GM18519 (cell line): ENCODE data around the gene MEIG1.
"Not testable (repeated sequence)": the region's sequence is repeated elsewhere in the genome, so short reads cannot be mapped to it uniquely, and the experiment has no call there.

ENCODE experiments used
- ATAC-seq: cut with Tn5 transposase; IDR thresholded peaks from one replicate; pipeline ENCODE4 v1.9.1; 2021; ENCODE audit warnings: mild to moderate bottlenecking, moderate library complexity; ENCODE audit not compliant: unreplicated experiment, low FRiP score

Gene MEIG1

GRCh38 chr10:14959221-14960057, at the start of gene MEIG1:
Gene MEIG1, plus strand, starts transcription at chr10:14959388. Its CDS starts 7,081 bp downstream, at chr10:14966469.
- ATAC-seq: peak; percentile 55

DNA sequence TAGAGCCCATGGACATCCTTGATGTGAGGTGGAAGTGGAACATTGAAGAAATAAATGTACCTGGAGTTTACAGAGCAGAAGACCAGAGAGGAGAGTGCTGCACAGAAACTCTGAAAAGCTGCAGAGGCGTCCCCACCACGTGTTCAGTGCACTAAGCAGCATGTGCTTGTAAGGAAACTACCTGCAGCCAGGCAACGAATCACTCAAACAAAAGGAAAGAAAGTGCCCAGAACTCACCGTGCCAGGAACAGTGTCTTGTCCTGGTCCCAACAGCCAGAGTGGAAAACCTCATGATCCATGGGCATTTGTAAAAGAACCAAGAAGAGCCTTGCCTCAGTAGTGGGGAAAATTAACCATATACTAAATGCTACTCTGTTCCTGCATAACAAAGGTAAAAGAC, 48.2 kb upstream of the MEIG1 start:
- no peak for ATAC-seq

DNA sequence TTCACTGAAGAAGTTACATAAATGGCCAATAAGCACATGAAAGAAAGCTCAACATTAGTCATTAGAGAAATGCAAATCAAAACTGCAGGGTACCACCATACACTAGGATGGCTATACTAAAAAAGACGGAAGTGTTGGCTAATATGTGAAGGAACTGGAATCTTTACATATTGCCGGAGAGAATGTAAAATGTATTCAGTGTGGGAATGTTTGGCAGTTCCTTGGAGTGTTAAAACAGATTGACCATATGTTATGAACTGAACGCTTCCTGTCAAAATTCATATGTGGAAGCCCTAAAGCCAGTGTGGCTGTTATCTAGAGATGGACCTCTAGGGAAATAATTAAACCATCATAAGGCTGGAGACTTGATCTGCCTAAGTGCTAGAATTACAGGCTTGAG, 47.4 kb upstream of the MEIG1 start:
- no peak for ATAC-seq

DNA sequence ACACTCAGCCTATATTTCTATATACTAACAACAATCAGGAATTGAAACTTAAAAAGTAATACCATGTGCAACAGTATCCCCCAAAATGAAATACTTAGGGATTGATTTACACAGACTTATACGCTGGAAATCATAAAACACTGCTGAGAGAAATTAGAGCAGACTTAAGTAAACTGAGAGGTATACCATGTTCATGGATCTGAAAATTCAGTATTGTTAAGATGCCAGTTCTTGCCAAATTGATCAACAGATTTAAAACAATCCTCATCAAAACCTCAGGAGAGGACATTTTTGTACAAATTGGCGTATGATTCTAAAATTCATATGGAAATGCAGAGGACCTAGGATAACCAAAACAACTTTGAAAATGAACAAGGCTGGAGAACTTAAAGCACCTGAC, 42.6 kb upstream of the MEIG1 start:
- ATAC-seq: no peak

GRCh38 chr10:14917827-14918226, 41.4 kb upstream of the MEIG1 start:
- no peak for ATAC-seq

DNA sequence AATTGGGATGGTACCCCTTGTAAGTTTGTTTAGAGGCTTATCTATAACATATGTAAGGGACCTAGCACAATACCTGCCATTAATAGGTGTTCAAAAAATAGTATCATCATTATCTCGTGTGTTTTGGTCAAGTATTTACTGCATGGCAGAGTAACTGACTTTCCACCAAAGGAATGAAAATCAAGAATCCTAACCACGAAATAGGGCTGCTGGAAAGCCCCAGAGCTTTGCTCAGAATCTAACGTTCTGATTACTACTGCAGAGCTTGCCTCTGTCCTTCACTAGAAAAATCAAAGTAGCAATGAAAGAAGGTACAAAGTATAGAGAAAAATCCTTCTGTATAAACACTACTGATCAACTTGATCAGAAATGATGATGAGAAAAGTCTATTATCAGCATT, 40.2 kb upstream of the MEIG1 start:
- no peak for ATAC-seq

GRCh38 chr10:14924013-14924412, 35.2 kb upstream of the MEIG1 start:
- ATAC-seq: no peak

GRCh38 chr10:14925268-14925667, 33.9 kb upstream of the MEIG1 start:
- ATAC-seq: no peak

DNA sequence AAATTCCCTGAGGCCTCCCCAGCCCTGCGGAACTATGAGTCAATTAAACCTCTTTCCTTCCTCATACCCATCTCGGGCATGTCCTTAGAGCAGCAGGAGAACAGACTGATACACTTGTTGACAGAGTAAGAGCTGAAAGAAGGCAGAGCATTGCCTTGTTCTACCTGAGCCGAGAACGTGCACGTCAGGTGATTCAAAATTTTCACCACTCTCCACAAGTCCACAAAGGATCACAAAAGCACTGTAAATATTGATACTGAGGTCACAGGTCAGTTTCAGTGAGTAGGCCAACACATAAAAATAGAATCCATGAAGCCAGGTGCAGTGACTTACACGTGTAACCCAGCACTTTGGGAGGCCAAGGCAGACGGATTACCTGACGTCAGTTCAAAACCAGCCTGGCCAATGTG, 33.1 kb upstream of the MEIG1 start:
- no peak for ATAC-seq

DNA sequence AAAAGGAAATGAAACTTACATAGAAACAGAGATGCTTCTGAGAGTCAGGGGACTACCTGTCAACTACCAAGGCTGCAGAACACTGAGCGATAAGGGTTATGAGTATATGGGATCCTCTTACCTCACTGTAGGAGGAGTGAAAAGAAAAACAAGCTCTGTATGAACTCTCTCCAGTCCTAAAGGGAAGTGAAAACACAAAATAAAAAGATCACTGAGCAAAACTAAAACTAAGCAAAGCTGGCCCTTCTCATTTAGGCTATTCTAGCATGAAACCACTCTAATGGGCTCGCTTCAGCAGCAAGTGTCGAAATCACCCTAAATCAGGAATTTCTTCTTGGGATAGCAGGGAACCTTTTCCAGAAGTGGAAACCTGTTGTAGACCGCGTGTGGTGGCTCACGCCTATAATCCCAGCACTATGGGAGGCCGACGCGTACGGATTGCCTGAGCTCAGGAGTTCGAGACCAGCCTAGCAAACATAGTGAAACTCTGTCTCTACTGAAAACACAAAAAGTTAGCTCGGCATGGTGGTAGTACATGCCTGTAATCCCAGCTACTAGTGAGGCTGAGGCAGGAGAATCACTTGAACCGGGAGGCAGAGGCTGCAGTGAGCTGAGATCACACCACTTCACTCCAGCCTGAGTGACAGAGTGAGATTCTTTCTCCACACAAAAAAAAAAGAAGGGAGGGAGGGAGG, 32.3 kb upstream of the MEIG1 start:
- ATAC-seq: peak; percentile 98

- ATAC-seq: no peak
These were observed 28.6 kb upstream of the MEIG1 start for GRCh38 chr10:14930610-14931009.

- ATAC-seq: no peak
These were observed 22.6 kb upstream of the MEIG1 start for GRCh38 chr10:14936584-14936983.

- not testable (repeated sequence) for ATAC-seq
These were observed 20.2 kb upstream of the MEIG1 start for GRCh38 chr10:14938971-14939370.

- peak; percentile 75 for ATAC-seq
These were observed 16.8 kb upstream of the MEIG1 start for GRCh38 chr10:14942147-14942949.

DNA sequence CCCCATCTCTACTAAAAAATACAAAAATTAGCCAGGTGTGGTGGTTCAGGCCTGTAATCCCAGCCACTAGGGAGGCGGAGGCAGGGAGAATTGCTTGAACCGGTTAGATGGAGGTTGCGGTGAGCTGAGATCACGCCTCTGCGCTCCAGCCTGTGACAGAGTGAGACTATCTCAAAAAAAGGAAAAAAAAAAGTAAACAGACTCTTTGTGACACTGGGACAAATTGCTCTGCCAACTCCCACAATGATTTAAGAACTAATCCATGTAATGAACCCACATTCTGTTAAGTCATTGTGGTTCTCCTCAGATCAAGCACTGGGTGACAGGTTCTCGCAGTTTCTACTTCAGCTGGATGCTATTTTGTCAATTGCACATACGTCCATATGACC, 16.2 kb upstream of the MEIG1 start:
- ATAC-seq: not testable (repeated sequence)

GRCh38 chr10:14945108-14945507, 14.1 kb upstream of the MEIG1 start:
- no peak for ATAC-seq

- ATAC-seq: no peak
These were observed 11.9 kb upstream of the MEIG1 start for GRCh38 chr10:14947268-14947667.

- no peak for ATAC-seq
These were observed 9.9 kb upstream of the MEIG1 start for GRCh38 chr10:14949291-14949690.

GRCh38 chr10:14952851-14953423, 6.3 kb upstream of the MEIG1 start:
- ATAC-seq: no peak

DNA sequence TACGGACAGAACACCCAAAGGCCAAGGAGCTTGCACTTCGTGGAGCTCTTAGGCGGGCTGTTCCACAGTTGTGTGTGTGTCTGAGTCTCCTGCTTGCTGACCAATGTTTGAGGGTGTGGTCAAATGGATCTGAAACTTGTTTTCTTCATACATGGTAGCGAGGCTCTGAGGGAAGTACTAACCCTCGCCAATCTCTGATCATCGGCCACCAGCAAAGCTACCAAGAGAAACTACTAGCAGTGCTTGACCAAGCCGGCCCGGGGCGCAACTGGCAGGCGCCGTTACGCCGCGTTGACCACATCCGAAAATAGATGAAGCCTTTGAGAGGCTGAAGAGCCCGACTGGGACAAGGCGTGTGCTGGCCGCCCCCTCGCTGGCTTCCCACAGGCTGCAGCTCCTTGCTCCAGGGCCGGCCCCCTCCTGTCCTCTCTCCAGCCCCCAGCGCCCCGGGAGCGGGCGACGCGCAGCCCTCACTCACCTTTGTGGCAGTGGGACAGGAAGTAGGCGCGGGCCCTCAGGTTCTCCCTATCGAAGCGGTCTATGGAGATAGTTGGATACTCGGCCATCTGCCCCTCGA, 5.7 kb upstream of the MEIG1 start:
- peak; percentile 16 for ATAC-seq
